ENCODE measurements around the gene MTHFD1L.

- TF ChIP-seq ESRRA (IDR thresholded peaks at IDR 0.05; ENCODE audit: borderline replicate concordance, low read length) = no peak
- no peak for TF ChIP-seq CBX2 (IDR thresholded peaks at IDR 0.05; ENCODE audit: borderline replicate concordance, low read depth)
- TF ChIP-seq, protein P1, sequence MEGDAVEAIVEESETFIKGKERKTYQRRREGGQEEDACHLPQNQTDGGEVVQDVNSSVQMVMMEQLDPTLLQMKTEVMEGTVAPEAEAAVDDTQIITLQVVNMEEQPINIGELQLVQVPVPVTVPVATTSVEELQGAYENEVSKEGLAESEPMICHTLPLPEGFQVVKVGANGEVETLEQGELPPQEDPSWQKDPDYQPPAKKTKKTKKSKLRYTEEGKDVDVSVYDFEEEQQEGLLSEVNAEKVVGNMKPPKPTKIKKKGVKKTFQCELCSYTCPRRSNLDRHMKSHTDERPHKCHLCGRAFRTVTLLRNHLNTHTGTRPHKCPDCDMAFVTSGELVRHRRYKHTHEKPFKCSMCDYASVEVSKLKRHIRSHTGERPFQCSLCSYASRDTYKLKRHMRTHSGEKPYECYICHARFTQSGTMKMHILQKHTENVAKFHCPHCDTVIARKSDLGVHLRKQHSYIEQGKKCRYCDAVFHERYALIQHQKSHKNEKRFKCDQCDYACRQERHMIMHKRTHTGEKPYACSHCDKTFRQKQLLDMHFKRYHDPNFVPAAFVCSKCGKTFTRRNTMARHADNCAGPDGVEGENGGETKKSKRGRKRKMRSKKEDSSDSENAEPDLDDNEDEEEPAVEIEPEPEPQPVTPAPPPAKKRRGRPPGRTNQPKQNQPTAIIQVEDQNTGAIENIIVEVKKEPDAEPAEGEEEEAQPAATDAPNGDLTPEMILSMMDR (IDR thresholded peaks at IDR 0.05) = no peak
- no peak for TF ChIP-seq RAD21 (conservative IDR thresholded peaks at IDR 0.05 in 1 of 2, IDR thresholded peaks at IDR 0.05 in 1 of 2)
These were observed 50.4 kb downstream of the MTHFD1L start for GRCh38 chr6:150915880-150916265.
